ENCODE results near the gene RYK. TPM values are rescaled to one million over a fixed set of nuclear protein-coding genes. Genes with fewer than 3 reads are reported as not detected.

Gene RYK
- 10 to 100 TPM; 59.9 to 98.5 (median 93.4) TPM for total RNA-seq

GRCh38 chr3:134250717-134251220, at the start of gene RYK:
Gene RYK, minus strand, starts transcription at chr3:134250859. Its CDS starts 205 bp downstream, at chr3:134250654.
- no peak for TF ChIP-seq CTCF (IDR thresholded peaks at IDR 0.05; ENCODE audit: low read depth)

GRCh38 chr3:134299888-134300206, 49.2 kb upstream of the RYK start:
- TF ChIP-seq CTCF (IDR thresholded peaks at IDR 0.05; ENCODE audit: low read depth) = no peak

- no peak for TF ChIP-seq CTCF (IDR thresholded peaks at IDR 0.05; ENCODE audit: low read depth)
Measured at GRCh38 chr3:134299185-134299887, 48.7 kb upstream of the RYK start.

GRCh38 chr3:134298249-134298648, 47.6 kb upstream of the RYK start:
- no peak for TF ChIP-seq CTCF (IDR thresholded peaks at IDR 0.05; ENCODE audit: low read depth)

GRCh38 chr3:134296616-134297015, 46.0 kb upstream of the RYK start:
- TF ChIP-seq CTCF (IDR thresholded peaks at IDR 0.05; ENCODE audit: low read depth) = no peak

- no peak for TF ChIP-seq CTCF (IDR thresholded peaks at IDR 0.05; ENCODE audit: low read depth)
Measured at GRCh38 chr3:134295930-134296329, 45.3 kb upstream of the RYK start.

- TF ChIP-seq CTCF (IDR thresholded peaks at IDR 0.05; ENCODE audit: low read depth) = no peak
Measured at GRCh38 chr3:134294302-134295280, 43.9 kb upstream of the RYK start.

Data from subcutaneous adipose tissue (tissue), 4 donors.